IMR-90 (cell line): ENCODE results near the gene VAC14.

Experiments used
- CEBPB ChIP-seq: IDR thresholded peaks from 2 replicates; pipeline ENCODE4 v1.6.1; 2012; ENCODE audit warnings: low read depth, low read length, improper control_type of control experiment
- CHD1 ChIP-seq: IDR thresholded peaks from 2 replicates; pipeline ENCODE4 v1.6.1; 2012; ENCODE audit warnings: low read depth, low read length, improper control_type of control experiment
- CTCF ChIP-seq: conservative IDR thresholded peaks from 2 replicates; pipeline ENCODE4 v1.5.1; 2012; ENCODE audit warnings: mild to moderate bottlenecking, low read depth, low read length, improper control_type of control experiment
- ELK1 ChIP-seq: fragments of 150-350 bp; IDR thresholded peaks from 2 replicates; pipeline ENCODE4 v1.6.1; 2016; ENCODE audit warnings: low read depth, mild to moderate bottlenecking, low read length, moderate library complexity, borderline replicate concordance
- FOS ChIP-seq: fragments of 150-350 bp; IDR thresholded peaks from 2 replicates; pipeline ENCODE4 v1.6.1; 2016; ENCODE audit warnings: low read depth, low read length
- MAFK ChIP-seq: IDR thresholded peaks from 2 replicates; pipeline ENCODE4 v1.6.1; 2012; ENCODE audit warnings: low read depth, low read length, improper control_type of control experiment
- MAZ ChIP-seq: IDR thresholded peaks from 2 replicates; pipeline ENCODE4 v1.6.1; 2012; ENCODE audit warnings: low read depth, mild to moderate bottlenecking, low read length, improper control_type of control experiment, moderate library complexity, borderline replicate concordance
- MXI1 ChIP-seq: IDR thresholded peaks from 2 replicates; pipeline ENCODE4 v1.6.1; 2012; ENCODE audit warnings: low read depth, mild to moderate bottlenecking, low read length, moderate library complexity, borderline replicate concordance
- NFE2L2 ChIP-seq: fragments of 150-350 bp; IDR thresholded peaks from 2 replicates; pipeline ENCODE4 v1.6.1; 2016; ENCODE audit warnings: low read depth, mild to moderate bottlenecking, low read length
- POLR2A ChIP-seq: IDR thresholded peaks from 2 replicates; pipeline ENCODE4 v1.6.1; 2012; ENCODE audit warnings: mild to moderate bottlenecking, low read depth, low read length
- RAD21 ChIP-seq: IDR thresholded peaks from 2 replicates; pipeline ENCODE4 v1.6.1; 2012; ENCODE audit warnings: low read length, improper control_type of control experiment
- RFX5 ChIP-seq: IDR thresholded peaks from 2 replicates; pipeline ENCODE4 v1.8.0; 2012; ENCODE audit warnings: low read depth, mild to moderate bottlenecking, low read length, moderate library complexity
- SMC3 ChIP-seq: fragments of 150-350 bp; IDR thresholded peaks from 2 replicates; pipeline ENCODE4 v1.6.1; 2016; ENCODE audit warnings: low read depth, mild to moderate bottlenecking, antibody characterized with exemption, low read length, moderate library complexity
- USF2 ChIP-seq: fragments of 150-350 bp; IDR thresholded peaks from 2 replicates; pipeline ENCODE4 v1.6.1; 2017; ENCODE audit warnings: mild to moderate bottlenecking, antibody characterized with exemption, low read length, low read depth

- no peak for TF ChIP-seq CTCF
- no peak for TF ChIP-seq USF2
- no peak for TF ChIP-seq CEBPB
- no peak for TF ChIP-seq RFX5
- TF ChIP-seq NFE2L2, result no peak
- TF ChIP-seq POLR2A, result no peak
- TF ChIP-seq FOS, result no peak
- TF ChIP-seq MAFK, result no peak
- no peak for TF ChIP-seq RAD21
- no peak for TF ChIP-seq CHD1
- no peak for TF ChIP-seq ELK1
- TF ChIP-seq SMC3, result no peak
- no peak for TF ChIP-seq MXI1
- no peak for TF ChIP-seq MAZ
Observed at GRCh38 chr16:70721202-70721963, 79.6 kb downstream of the VAC14 start.
